ENCODE results near the gene CPM.
"Not testable (repeated sequence)": the region's sequence is repeated elsewhere in the genome, so short reads cannot be mapped to it uniquely, and the experiment has no call there.

The CPM gene

GRCh38 chr12:68824597-68825250, 108.2 kb downstream of the CPM start:
- in situ Hi-C loops (cut with MboI; ENCODE audit: low pct_unique_long_range_greater_than_20kb, low sequenced_read_pairs, unreplicated experiment), result no loop called here
- TF ChIP-seq CTCF (IDR thresholded peaks at IDR 0.05; ENCODE audit: extremely low read depth, insufficient read depth, missing control alignments), result no peak
- no peak for DNase-seq (ENCODE audit: low spot score)

- in situ Hi-C loops (cut with MboI; ENCODE audit: low pct_unique_long_range_greater_than_20kb, low sequenced_read_pairs, unreplicated experiment), result no loop called here
- DNase-seq (ENCODE audit: low spot score), result no peak
- no peak for TF ChIP-seq CTCF (IDR thresholded peaks at IDR 0.05; ENCODE audit: extremely low read depth, insufficient read depth, missing control alignments)
Measured at GRCh38 chr12:68824131-68824530, 108.8 kb downstream of the CPM start.

- no peak for TF ChIP-seq CTCF (IDR thresholded peaks at IDR 0.05; ENCODE audit: extremely low read depth, insufficient read depth, missing control alignments)
- no peak for DNase-seq (ENCODE audit: low spot score)
- in situ Hi-C loops (cut with MboI; ENCODE audit: low pct_unique_long_range_greater_than_20kb, low sequenced_read_pairs, unreplicated experiment), result no loop called here
Measured at GRCh38 chr12:68823696-68824095, 109.3 kb downstream of the CPM start.

- in situ Hi-C loops (cut with MboI; ENCODE audit: low pct_unique_long_range_greater_than_20kb, low sequenced_read_pairs, unreplicated experiment), result no loop called here
- DNase-seq (ENCODE audit: low spot score), result no peak
- TF ChIP-seq CTCF (IDR thresholded peaks at IDR 0.05; ENCODE audit: extremely low read depth, insufficient read depth, missing control alignments), result no peak
Measured at GRCh38 chr12:68821357-68822188, 111.4 kb downstream of the CPM start.

GRCh38 chr12:68819481-68819880, 113.5 kb downstream of the CPM start:
- DNase-seq (ENCODE audit: low spot score); in situ Hi-C loops (cut with MboI; ENCODE audit: low pct_unique_long_range_greater_than_20kb, low sequenced_read_pairs, unreplicated experiment): not testable (repeated sequence)

GRCh38 chr12:68815928-68816800, 116.8 kb downstream of the CPM start:
- DNase-seq (ENCODE audit: low spot score), result no peak
- in situ Hi-C loops (cut with MboI; ENCODE audit: low pct_unique_long_range_greater_than_20kb, low sequenced_read_pairs, unreplicated experiment), result no loop called here
- no peak for TF ChIP-seq CTCF (IDR thresholded peaks at IDR 0.05; ENCODE audit: extremely low read depth, insufficient read depth, missing control alignments)
